ENCODE data around the gene KRTAP9-7.
"Not testable (repeated sequence)": the region's sequence is repeated elsewhere in the genome, so short reads cannot be mapped to it uniquely, and the experiment has no call there.

Gene KRTAP9-7

DNA sequence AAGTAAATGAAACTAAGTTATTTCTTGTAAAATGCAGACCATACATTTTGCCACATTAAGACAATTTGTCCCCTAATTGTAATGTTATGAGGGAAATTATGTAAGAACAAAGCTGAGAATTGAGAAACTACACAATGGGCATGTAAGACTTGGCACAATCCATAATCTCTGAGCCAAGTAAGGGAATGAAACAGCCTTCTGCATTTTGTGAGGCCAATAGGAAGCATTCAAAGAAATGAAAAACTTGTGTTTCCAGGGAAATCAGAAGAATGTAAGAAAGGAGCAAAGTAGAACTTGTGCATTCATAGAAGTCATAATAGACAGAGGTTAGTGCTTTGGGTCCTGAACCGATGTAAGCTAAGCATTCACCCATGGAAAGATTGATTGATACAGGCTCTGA, 24.2 kb upstream of the KRTAP9-7 start:
- Histone ChIP-seq H3K27me3 (no peaks in the 10 kb centered on the region), H3K4me3 (no peak overlapping the region), H3K4me1 (peaks cover 0 to 4% (median 0%) of the 10 kb centered on the region in 10 experiments; a peak in 1 of 20 replicates), H3K27ac (no peak overlapping the region), H3K36me3 (no peaks in the 10 kb centered on the region), H3K9ac (no peak overlapping the region), H4K20me1 (no peaks in the 10 kb centered on the region), H3K4me2 (no peak overlapping the region), H3K9me3 (replicated peaks in 1 of 11) (no peaks in the 10 kb centered on the region; a peak in 1 of 22 replicates)
- TF ChIP-seq Cebpa-rat (IDR thresholded peaks at IDR 0.05) = no peak

DNA sequence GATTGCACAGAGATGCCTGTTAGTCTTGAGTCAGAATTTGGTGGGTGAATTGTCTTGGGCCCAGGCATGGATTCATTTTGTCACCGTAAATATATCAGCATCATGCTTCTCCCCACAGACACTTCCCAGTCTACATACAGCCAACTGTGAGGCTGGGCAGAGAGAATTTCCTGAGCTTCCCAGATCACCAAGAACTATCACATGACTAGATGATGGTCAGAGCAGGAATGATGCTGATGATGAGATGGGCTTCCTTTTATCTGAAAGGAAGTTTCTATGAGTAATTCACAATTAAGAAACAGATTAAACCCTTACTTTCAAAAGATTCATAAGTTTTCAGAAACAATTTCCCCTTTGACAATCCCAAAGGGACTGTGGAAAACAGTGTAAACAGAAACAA, 20.6 kb upstream of the KRTAP9-7 start:
- no peak overlapping the region for H3K27ac ChIP-seq
- no peaks in the 10 kb centered on the region for H4K20me1 ChIP-seq
- peaks cover 0 to 4% (median 0%) of the 10 kb centered on the region in 10 experiments; a peak in 1 of 20 replicates for H3K4me1 ChIP-seq
- H3K36me3 ChIP-seq = no peaks in the 10 kb centered on the region
- no peak overlapping the region for H3K4me2 ChIP-seq
- H3K9ac ChIP-seq = no peak overlapping the region
- TF ChIP-seq Cebpa-rat (IDR thresholded peaks at IDR 0.05) = no peak
- H3K9me3 ChIP-seq (replicated peaks in 1 of 11) = no peaks in the 10 kb centered on the region; a peak in 1 of 22 replicates
- no peak overlapping the region for H3K4me3 ChIP-seq
- H3K27me3 ChIP-seq = no peaks in the 10 kb centered on the region

DNA sequence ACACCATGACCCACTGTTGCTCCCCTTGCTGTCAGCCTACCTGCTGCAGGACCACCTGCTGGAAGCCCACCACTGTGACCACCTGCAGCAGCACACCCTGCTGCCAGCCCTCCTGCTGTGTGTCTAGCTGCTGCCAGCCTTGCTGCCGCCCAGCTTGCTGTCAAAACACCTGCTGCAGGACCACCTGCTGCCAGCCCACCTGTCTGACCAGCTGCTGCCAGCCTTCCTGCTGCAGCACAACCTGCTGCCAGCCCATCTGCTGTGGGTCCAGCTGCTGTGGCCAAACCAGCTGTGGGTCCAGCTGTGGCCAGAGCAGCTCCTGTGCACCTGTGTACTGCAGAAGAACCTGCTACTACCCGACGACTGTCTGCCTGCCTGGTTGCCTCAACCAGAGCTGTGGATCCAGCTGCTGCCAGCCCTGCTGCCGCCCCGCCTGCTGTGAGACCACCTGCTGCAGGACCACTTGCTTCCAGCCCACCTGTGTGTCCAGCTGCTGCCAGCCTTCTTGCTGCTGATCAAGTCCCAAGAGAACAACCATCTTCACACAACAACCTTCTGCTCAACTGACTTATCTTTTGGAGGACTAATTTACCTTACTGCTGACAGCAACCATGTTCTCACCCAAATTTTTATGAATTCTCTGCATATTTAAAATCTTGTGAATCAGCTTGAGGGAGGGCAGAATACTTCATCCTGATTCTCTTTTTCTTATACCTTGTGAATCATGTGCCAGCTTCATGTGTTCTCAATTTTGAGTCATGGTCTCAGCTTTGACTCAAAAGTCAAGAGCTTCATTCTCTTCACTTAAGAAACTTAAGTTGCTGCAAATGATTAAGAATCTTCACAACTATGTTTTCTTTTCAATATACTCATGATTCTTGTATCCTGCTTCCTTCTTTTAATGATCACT, 19.9 kb upstream of the KRTAP9-7 start, which contains the start of gene KRTAP9-9:
Gene KRTAP9-9, plus strand, starts transcription at position 4 of the 910 bp plus-strand sequence.
- not testable (repeated sequence) for H3K27ac ChIP-seq; H3K9me3 ChIP-seq (replicated peaks in 1 of 11); H3K4me3 ChIP-seq; H3K9ac ChIP-seq; H4K20me1 ChIP-seq; H3K4me1 ChIP-seq; H3K4me2 ChIP-seq; H3K36me3 ChIP-seq; H3K27me3 ChIP-seq

DNA sequence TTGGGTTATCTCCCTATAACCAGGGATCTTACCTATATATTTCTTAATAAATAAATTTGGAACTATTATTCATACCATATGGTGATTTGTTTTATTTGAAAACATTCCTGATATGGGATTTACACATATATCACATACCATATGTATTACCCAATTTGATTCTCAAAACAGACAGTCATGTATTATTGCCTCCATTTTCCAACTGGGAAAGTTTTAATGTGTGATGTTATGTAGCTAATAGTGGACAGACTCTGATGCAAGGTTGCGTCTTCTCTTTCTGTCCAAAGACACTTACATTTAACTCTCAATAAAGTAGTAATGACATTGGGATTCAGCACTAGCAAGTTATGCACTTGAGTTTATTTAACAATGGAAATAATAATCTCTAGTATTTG, 19.2 kb upstream of the KRTAP9-7 start:
- Histone ChIP-seq H3K4me2 (no peak overlapping the region), H3K9ac (no peak overlapping the region), H4K20me1 (no peaks in the 10 kb centered on the region), H3K9me3 (replicated peaks in 1 of 11) (no peaks in the 10 kb centered on the region; a peak in 1 of 22 replicates), H3K4me1 (0 out of 20 replicates have a peak, but pooled peaks cover 0 to 8% (median 0%) of the 10 kb centered on the region in 10 experiments), H3K36me3 (no peaks in the 10 kb centered on the region), H3K27me3 (no peaks in the 10 kb centered on the region), H3K27ac (no peak overlapping the region), H3K4me3 (no peak overlapping the region)
- no peak for TF ChIP-seq Cebpa-rat (IDR thresholded peaks at IDR 0.05)

DNA sequence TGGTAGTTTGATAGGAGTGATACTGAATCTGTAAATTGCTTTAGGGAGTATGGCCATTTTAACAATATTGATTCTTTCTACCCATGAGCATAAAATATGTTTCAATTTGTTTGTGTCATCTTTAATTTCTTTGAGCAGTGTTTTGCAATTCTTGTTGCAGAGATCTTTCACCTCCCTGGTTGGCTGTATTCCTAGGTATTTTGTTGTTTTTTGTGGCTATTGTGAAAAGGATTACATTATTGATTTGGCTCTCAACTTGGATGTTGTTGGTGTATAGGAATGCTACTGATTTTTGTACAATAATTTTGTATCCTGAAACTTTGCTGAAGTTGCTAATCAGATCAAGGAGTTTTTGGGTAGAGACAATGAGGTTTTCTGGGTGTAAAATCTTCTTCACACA, 17.1 kb upstream of the KRTAP9-7 start:
- Histone ChIP-seq H3K4me2 (no peak overlapping the region), H4K20me1 (no peaks in the 10 kb centered on the region), H3K27me3 (no peaks in the 10 kb centered on the region)

DNA sequence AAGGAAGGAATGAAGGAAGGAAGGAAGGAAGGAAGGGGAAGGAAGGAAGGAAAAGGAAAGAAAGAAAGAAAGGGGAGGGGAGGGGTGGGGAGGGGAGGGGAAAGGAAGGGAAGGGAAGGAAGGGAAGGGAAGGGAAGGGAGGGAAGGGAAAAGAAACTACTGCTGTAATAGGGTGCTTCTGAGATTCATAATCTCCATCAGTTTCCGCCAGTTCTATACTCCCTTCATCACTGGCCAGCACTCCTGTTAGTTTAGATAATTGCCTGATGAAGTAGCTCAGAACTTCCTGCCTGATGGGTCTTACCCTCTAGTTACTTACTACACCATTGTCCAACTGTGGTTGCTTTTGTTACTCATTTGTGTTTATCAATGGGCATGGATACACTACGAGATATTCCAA, 12.3 kb upstream of the KRTAP9-7 start:
- Histone ChIP-seq H3K4me2 (no peak overlapping the region), H3K4me1 (peaks cover 0 to 13% (median 0%) of the 10 kb centered on the region in 10 experiments; a peak in 3 of 20 replicates), H4K20me1 (no peaks in the 10 kb centered on the region), H3K4me3 (no peak overlapping the region), H3K36me3 (no peaks in the 10 kb centered on the region), H3K27ac (no peak overlapping the region), H3K27me3 (no peaks in the 10 kb centered on the region), H3K9me3 (replicated peaks in 1 of 11) (no peaks in the 10 kb centered on the region), H3K9ac (no peak overlapping the region)
- no peak for TF ChIP-seq Cebpa-rat (IDR thresholded peaks at IDR 0.05)

More for the DNA sequence above, 17.1 kb upstream of the KRTAP9-7 start:
- Histone ChIP-seq H3K9ac (no peak overlapping the region), H3K4me3 (no peak overlapping the region), H3K27ac (no peak overlapping the region), H3K36me3 (no peaks in the 10 kb centered on the region), H3K4me1 (0 out of 20 replicates have a peak, but pooled peaks cover 0 to 4% (median 0%) of the 10 kb centered on the region in 10 experiments), H3K9me3 (replicated peaks in 1 of 11) (no peaks in the 10 kb centered on the region; a peak in 1 of 22 replicates)
- TF ChIP-seq Cebpa-rat (IDR thresholded peaks at IDR 0.05) = no peak

DNA sequence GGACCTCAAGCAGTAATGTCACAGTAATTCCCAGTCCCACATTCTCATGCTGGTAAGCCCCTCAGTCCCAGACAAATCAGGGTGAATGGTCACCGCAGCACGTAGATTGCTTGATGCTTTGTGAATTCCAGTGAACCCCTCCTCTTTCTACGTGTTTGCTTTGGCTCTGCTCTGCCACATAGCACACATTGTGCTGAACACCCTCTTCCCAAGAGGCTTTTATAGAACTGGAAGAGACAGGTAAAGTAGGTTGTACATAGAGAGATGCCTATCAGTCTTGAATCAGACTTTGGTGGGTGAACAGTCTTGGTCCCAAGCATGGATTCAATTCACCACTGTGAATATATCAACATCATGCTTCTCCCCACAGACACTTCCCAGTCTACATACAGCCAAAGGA, 10.9 kb upstream of the KRTAP9-7 start:
- Histone ChIP-seq H3K27ac (no peak overlapping the region), H3K36me3 (no peaks in the 10 kb centered on the region), H3K9me3 (replicated peaks in 1 of 11) (no peaks in the 10 kb centered on the region), H4K20me1 (no peaks in the 10 kb centered on the region), H3K4me3 (no peak overlapping the region), H3K4me1 (peaks cover 0 to 13% (median 0%) of the 10 kb centered on the region in 10 experiments; a peak in 3 of 20 replicates), H3K27me3 (no peaks in the 10 kb centered on the region), H3K4me2 (peak overlapping the region in 2 of 11 experiments; percentile 34; a peak in 4 of 22 replicates), H3K9ac (no peak overlapping the region)
- TF ChIP-seq Cebpa-rat (IDR thresholded peaks at IDR 0.05) = no peak

DNA sequence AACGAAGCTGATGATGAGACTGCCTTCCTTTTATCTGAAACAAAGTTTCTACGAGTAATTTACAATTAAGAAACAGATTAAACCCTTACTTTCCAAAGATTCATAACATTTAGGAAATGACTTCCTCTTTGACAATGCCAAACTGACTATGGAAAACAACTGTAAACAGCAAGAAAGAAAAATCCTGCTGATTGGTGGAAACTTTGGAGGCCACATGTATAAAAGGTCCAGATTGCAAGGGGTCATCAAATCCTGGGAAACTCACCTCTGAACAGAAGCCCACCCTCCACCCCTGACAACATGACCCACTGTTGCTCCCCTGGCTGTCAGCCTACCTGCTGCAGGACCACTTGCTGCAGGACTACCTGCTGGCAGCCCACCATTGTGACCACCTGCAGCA, 10.4 kb upstream of the KRTAP9-7 start, which contains the start of gene KRTAP9-6:
Gene KRTAP9-6, plus strand, starts transcription at position 301 of the 400 bp plus-strand sequence. Its CDS starts 0 bp downstream, at position 301.
- Histone ChIP-seq H3K4me2 (peak within 1 kb of the TSS in 2 of 11 experiments; percentile 34; a peak in 4 of 22 replicates), H3K9ac (no peak within 1 kb of the TSS), H3K4me3 (no peak within 1 kb of the TSS), H3K4me1 (peaks cover 0 to 12% (median 0%) of the 10 kb centered on the region in 10 experiments; a peak in 3 of 20 replicates), H3K36me3 (no peaks in the 10 kb centered on the region), H3K27ac (no peak within 1 kb of the TSS), H3K27me3 (no peaks in the 10 kb centered on the region), H3K9me3 (replicated peaks in 1 of 11) (no peaks in the 10 kb centered on the region), H4K20me1 (no peaks in the 10 kb centered on the region)
- TF ChIP-seq Cebpa-rat (IDR thresholded peaks at IDR 0.05) = no peak

DNA sequence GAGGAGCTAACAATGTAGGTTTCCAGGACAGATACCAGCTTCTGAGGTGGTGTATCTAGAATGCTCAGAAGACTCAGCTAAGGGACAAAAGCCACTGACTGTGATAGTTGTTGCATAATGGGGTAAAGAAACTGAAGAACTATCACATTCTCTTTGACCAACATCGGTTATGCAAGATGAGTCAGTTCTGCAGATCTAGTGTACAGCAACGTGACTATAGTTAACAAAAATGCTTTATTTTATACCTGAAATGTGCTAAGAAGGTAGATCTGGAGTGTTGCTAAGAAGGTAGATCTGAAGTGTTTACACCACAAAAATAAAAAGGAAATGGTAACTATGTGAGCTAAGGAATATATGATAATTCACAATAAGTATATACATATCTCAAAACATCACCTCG, 7.8 kb upstream of the KRTAP9-7 start:
- Histone ChIP-seq H3K4me3 (no peak overlapping the region), H3K27me3 (no peaks in the 10 kb centered on the region), H3K9me3 (replicated peaks in 1 of 11) (no peaks in the 10 kb centered on the region), H3K9ac (no peak overlapping the region), H3K27ac (no peak overlapping the region), H3K4me1 (peaks cover 0 to 9% (median 0%) of the 10 kb centered on the region in 10 experiments; a peak in 3 of 20 replicates), H3K4me2 (no peak overlapping the region), H3K36me3 (no peaks in the 10 kb centered on the region), H4K20me1 (no peaks in the 10 kb centered on the region)
- TF ChIP-seq Cebpa-rat (IDR thresholded peaks at IDR 0.05) = no peak

DNA sequence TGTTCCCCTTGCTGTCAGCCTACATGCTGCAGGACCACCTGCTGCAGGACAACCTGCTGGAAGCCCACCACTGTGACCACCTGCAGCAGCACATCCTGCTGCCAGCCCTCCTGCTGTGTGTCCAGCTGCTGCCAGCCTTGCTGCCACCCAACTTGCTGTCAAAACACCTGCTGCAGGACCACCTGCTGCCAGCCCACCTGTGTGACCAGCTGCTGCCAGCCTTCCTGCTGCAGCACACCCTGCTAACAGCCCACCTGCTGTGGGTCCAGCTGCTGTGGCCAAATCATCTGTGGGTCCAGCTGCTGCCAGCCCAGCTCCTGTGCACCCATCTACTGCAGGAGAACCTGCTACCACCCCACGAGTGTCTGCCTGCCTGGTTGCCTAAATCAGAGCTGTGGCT, 4.2 kb upstream of the KRTAP9-7 start:
- H4K20me1 ChIP-seq = not testable (repeated sequence)

More for the DNA sequence above, 4.2 kb upstream of the KRTAP9-7 start:
- H3K4me2 ChIP-seq; H3K27me3 ChIP-seq; H3K27ac ChIP-seq; H3K4me3 ChIP-seq; H3K9ac ChIP-seq; H3K9me3 ChIP-seq (replicated peaks in 1 of 11); H3K36me3 ChIP-seq; H3K4me1 ChIP-seq: not testable (repeated sequence)

Data from BLaER1 treated with 17β-estradiol and CSF1 and Interleukin-3, amounts not matched to agents 10 nM and 100 nM (cell line).